GM12878 (cell line): ENCODE results near the gene CFAP58. TPM values are rescaled to one million over a fixed set of nuclear protein-coding genes. Genes with fewer than 3 reads are reported as not detected.

Experiments used
- ATAC-seq: fragments of 200-7000 bp; cut with Tn5 transposase; 3 replicates; pipeline ENCODE4 v1.9.1; 2020; ENCODE audit warnings: mild to moderate bottlenecking, moderate library complexity
- BruUV-seq: library from RNA; stranded (reverse); fragments of 400-500 nt; replicated peaks from 2 replicates; lab custom pipeline; 2021; lab: Mats Ljungman, UMichigan
- CTCF ChIA-PET: fragments of 300-600 bp; sonication (Branson Sonifier 250); formaldehyde crosslinking; extraction: SDS; loops from one replicate; lab custom pipeline; 2021; ENCODE audit warnings: inconsistent platforms; lab: Yijun Ruan, JAX
- POLR2A ChIA-PET: fragments of 350-600 bp; formaldehyde crosslinking; extraction: SDS; loops from one replicate; lab custom pipeline; 2021; ENCODE audit warnings: inconsistent platforms; lab: Charles Lee
- RAD21 ChIA-PET: fragments of 300-600 bp; sonication (Branson Sonifier 250); formaldehyde crosslinking; loops from one replicate; lab custom pipeline; 2023; ENCODE audit warnings: antibody characterized with exemption; ENCODE audit not compliant: unreplicated experiment; lab: Charles Lee
- SMC1A ChIA-PET: fragments of 300-600 bp; sonication (Branson Sonifier 250); formaldehyde crosslinking; loops from one replicate; lab custom pipeline; 2023; ENCODE audit not compliant: unreplicated experiment, uncharacterized antibody; lab: Charles Lee
- DNase-seq: peaks from one replicate; pipeline ENCODE4 v3.0.0-alpha.2; 2011; ENCODE audit warnings: low read depth, low spot score
- FAIRE-seq: peaks from 3 replicates; lab custom pipeline; 2011; peaks lifted over from hg19 to GRCh38; lab: Jason Lieb, UNC
- H2AFZ ChIP-seq: 2 replicates; pipeline ENCODE4 v1.6.0; 2011; ENCODE audit warnings: low read depth, low read length, control low read depth; ENCODE audit not compliant: control insufficient read depth
- H3K27ac ChIP-seq: 2 replicates; pipeline ENCODE4 v1.5.1; 2011; ENCODE audit warnings: control low read depth; ENCODE audit not compliant: control insufficient read depth, insufficient read depth
- H3K27me3 ChIP-seq, 2 experiments: replicated peaks in 1 of 2; 2 replicates each; pipeline versions ENCODE4 v1.6.0 to v1.6.1; 2011; ENCODE audit warnings: low read length in 1 of 2; ENCODE audit not compliant: control insufficient read depth in 2 of 2, insufficient read depth in 2 of 2
- H3K36me3 ChIP-seq, 2 experiments: 2 replicates each; pipeline ENCODE4 v1.5.1; 2011; ENCODE audit warnings: low read length in 1 of 2; ENCODE audit not compliant: control insufficient read depth in 2 of 2, insufficient read depth in 2 of 2
- H3K4me1 ChIP-seq: 2 replicates; pipeline ENCODE4 v1.6.1; 2011; ENCODE audit warnings: mild to moderate bottlenecking, low read length, moderate library complexity, mixed read lengths; ENCODE audit not compliant: control insufficient read depth, insufficient read depth
- H3K4me2 ChIP-seq: 2 replicates; pipeline ENCODE4 v1.6.0; 2011; ENCODE audit warnings: control low read depth; ENCODE audit not compliant: control insufficient read depth, insufficient read depth
- H3K4me3 ChIP-seq: fragments of 200-600 bp; sonication (generic); 2 replicates; pipeline ENCODE4 v1.5.1; 2016
- H3K79me2 ChIP-seq: 2 replicates; pipeline ENCODE4 v1.6.0; 2011; ENCODE audit warnings: low read length; ENCODE audit not compliant: control insufficient read depth, insufficient read depth
- H3K9ac ChIP-seq: 2 replicates; pipeline ENCODE4 v1.8.0; 2011; ENCODE audit warnings: low read length, control low read depth, mixed read lengths; ENCODE audit not compliant: control insufficient read depth, insufficient read depth
- H3K9me3 ChIP-seq: replicated peaks from 3 replicates; pipeline ENCODE4 v1.5.1; 2011; ENCODE audit warnings: mild to moderate bottlenecking, low read length; ENCODE audit not compliant: control insufficient read depth, insufficient read depth
- H4K20me1 ChIP-seq: 2 replicates; pipeline ENCODE4 v1.6.0; 2011; ENCODE audit not compliant: control insufficient read depth, insufficient read depth
- FOXM1 ChIP-seq: IDR thresholded peaks from 2 replicates; pipeline ENCODE4 v1.6.1; 2012; ENCODE audit warnings: low read depth, mild to moderate bottlenecking, inconsistent platforms, low read length, moderate library complexity
- IRF5 ChIP-seq: fragments of 450-650 bp; IDR thresholded peaks from 2 replicates; pipeline ENCODE4 v1.6.1; 2017; ENCODE audit warnings: borderline replicate concordance
- RELB ChIP-seq: fragments of 450-650 bp; IDR thresholded peaks from 2 replicates; pipeline ENCODE4 v1.6.1; 2017; ENCODE audit warnings: low read depth, mild to moderate bottlenecking, moderate library complexity
- SKIL ChIP-seq: fragments of 450-650 bp; IDR thresholded peaks from 2 replicates; pipeline ENCODE4 v1.6.1; 2017; ENCODE audit warnings: mild to moderate bottlenecking, low read depth, inconsistent platforms; ENCODE audit not compliant: poor library complexity, severe bottlenecking
- SP1 ChIP-seq: IDR thresholded peaks from one replicate; pipeline ENCODE4 v1.6.1; 2011; ENCODE audit warnings: low read depth, low read length
- ZNF274 ChIP-seq: IDR thresholded peaks from one replicate; pipeline ENCODE4 v1.8.0; 2011; ENCODE audit not compliant: insufficient read length, insufficient read depth
- ZSCAN29 ChIP-seq: fragments of 450-650 bp; IDR thresholded peaks from 2 replicates; pipeline ENCODE4 v1.6.1; 2017; ENCODE audit warnings: mild to moderate bottlenecking, moderate library complexity
- WGBS: methylation state at CpG from one replicate; pipeline ENCODE4 v1.1.6; 2016; ENCODE audit warnings: low lambda C conversion rate; ENCODE audit not compliant: insufficient replicate concordance, insufficient coverage; ENCODE audit errors: missing lambda C conversion rate; 5-methylcytosine and 5-hydroxymethylcytosine counted together
- in situ Hi-C: fragments of 300-500 bp; cut with MboI; formaldehyde crosslinking; loops from 9 replicates; pipeline ENCODE4 v1.14.3; 2018; ENCODE audit warnings: mixed read lengths
- intact Hi-C: fragments of 100-400 bp; cut with micrococcal nuclease; formaldehyde crosslinking; loops from one replicate; pipeline ENCODE4 v1.14.2; 2022; ENCODE audit not compliant: unreplicated experiment
- polyA plus RNA-seq, 11 experiments: library from polyadenylated mRNA; depleted of rRNA in 4 of 11; unstranded in 6 of 11; stranded (reverse) in 5 of 11; fragments of >200 nt; fragmentation: Nextera tagmentation in 4 of 11; fragmentation: Illumina TruSeq in 1 of 11; extraction: Ambion mirVana in 4 of 11; extraction: Trizol in 1 of 11; gene quantifications; 1 replicate in 1 of 11; 2 replicates in 10 of 11; pipeline versions ENCODE4 v1.2.1 to v1.2.3, GENCODE V29; 2011 to 2016; ENCODE audit warnings: inconsistent platforms in 2 of 11, missing spikeins in 2 of 11, low read depth in 1 of 11
- total RNA-seq, 4 experiments: library from RNA; depleted of rRNA in 3 of 4; stranded (reverse); fragments of >200 nt in 3 of 4; fragmentation: Illumina TruSeq in 1 of 4; extraction: Trizol in 1 of 4; gene quantifications; 2 replicates each; pipeline versions ENCODE4 v1.2.1 to v1.2.3, GENCODE V29; 2013 to 2021

CFAP58 gene
- total and polyA plus RNA-seq, 10 of the 15 experiments (the other 5 are each of a cell fraction or from before 2014, with no cell fraction given) = 0.03 to 0.35 (median 0.21) TPM

- Histone ChIP-seq H3K4me3 (no peak overlapping the region), H2AFZ (no peak overlapping the region), H3K4me2 (no peak overlapping the region), H3K36me3 (no peaks in the 10 kb centered on the region), H3K27me3 (peaks cover 1 to 3% of the 10 kb centered on the region in 2 experiments; a peak in 1 of 4 replicates), H3K79me2 (no peaks in the 10 kb centered on the region), H3K9ac (no peak overlapping the region), H3K9me3 (no peaks in the 10 kb centered on the region; the same call in 2 of the 3 replicates), H3K4me1 (no peaks in the 10 kb centered on the region), H3K27ac (no peak overlapping the region), H4K20me1 (no peaks in the 10 kb centered on the region)
- CTCF ChIA-PET = interaction anchor here (1.2 kb wide), 1 partner anchor 14 kb away, joined by 4 read pairs; no protein-coding TSS in a partner anchor
- intact Hi-C loops (no loop called here), in situ Hi-C loops (no loop called here)
- ATAC-seq (no peak), FAIRE-seq (no peak), DNase-seq (no peak)
- POLR2A ChIA-PET = interaction anchor here (0.7 kb wide), 1 partner anchor 1587 kb away, joined by 4 read pairs; no protein-coding TSS in a partner anchor
- TF ChIP-seq ZSCAN29 = no peak
- TF ChIP-seq FOXM1 = no peak
- TF ChIP-seq RELB = no peak
- TF ChIP-seq ZNF274 = no peak
- TF ChIP-seq IRF5 = no peak
- no peak for TF ChIP-seq SKIL
- no peak for TF ChIP-seq SP1
- RAD21 ChIA-PET = no interaction called here
- SMC1A ChIA-PET = no interaction called here
- 0% methylated on average over 3 of the region's 3 CpGs for WGBS
- BruUV-seq = no TSS peak
These were observed 35.2 kb downstream of the CFAP58 start for GRCh38 chr10:104388830-104389229.
